Measurements from ENCODE around the gene CKAP5. TPM values are rescaled to one million over a fixed set of nuclear protein-coding genes. Genes with fewer than 3 reads are reported as not detected.

CKAP5 gene
- polyA plus RNA-seq, 1 experiment, result 114 TPM

DNA sequence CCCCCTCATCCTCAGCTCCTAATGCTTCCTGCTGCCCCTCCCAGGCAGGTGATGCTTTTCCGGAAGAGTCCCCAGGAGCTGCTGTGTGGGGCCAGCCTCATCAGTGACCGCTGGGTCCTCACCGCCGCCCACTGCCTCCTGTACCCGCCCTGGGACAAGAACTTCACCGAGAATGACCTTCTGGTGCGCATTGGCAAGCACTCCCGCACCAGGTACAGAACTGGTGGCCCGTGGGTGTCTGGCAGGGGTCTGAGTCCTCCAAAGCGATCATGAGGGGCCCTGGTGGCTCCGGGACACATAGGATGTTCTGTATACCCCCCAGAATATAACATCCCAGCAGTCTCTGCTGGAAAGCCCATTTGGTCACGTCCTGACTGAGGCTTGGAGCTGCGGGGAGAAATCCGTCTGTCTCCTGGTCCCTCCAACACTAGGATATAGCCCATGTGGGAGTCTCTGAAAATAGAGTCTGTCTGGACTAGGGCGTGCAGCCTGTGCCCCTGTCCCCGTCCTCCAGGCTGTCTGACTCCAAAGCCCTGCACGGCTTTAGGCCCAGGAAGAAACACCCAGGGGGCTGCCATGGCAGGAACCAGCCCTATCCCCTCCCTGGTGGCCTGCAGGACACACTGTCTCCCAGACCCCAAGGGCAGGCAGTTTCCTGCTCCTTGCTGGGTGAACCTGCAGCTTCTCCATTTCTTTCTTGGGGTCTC lies 118.0 kb downstream of the CKAP5 start:
- ChIA-PET POLR2A (interaction anchor here (1.2 kb wide), 1 partner anchor 28 kb away, joined by 3 read pairs; the partner anchor contains the start of genes ARHGAP1 and ZNF408), CTCF (no interaction called here)
- Histone ChIP-seq H3K4me3 (ENCODE audit: low read depth, low read length) (no peak overlapping the region), H3K27ac (ENCODE audit: low read depth, low read length) (no peak overlapping the region), H3K27me3 (ENCODE audit: control insufficient read depth, insufficient read depth, low read length) (no peaks in the 10 kb centered on the region), H3K9me3 (ENCODE audit: control insufficient read depth, insufficient read depth, low read length) (no peaks in the 10 kb centered on the region; the same call in 1 of the 2 replicates)
- TF ChIP-seq, protein P1, sequence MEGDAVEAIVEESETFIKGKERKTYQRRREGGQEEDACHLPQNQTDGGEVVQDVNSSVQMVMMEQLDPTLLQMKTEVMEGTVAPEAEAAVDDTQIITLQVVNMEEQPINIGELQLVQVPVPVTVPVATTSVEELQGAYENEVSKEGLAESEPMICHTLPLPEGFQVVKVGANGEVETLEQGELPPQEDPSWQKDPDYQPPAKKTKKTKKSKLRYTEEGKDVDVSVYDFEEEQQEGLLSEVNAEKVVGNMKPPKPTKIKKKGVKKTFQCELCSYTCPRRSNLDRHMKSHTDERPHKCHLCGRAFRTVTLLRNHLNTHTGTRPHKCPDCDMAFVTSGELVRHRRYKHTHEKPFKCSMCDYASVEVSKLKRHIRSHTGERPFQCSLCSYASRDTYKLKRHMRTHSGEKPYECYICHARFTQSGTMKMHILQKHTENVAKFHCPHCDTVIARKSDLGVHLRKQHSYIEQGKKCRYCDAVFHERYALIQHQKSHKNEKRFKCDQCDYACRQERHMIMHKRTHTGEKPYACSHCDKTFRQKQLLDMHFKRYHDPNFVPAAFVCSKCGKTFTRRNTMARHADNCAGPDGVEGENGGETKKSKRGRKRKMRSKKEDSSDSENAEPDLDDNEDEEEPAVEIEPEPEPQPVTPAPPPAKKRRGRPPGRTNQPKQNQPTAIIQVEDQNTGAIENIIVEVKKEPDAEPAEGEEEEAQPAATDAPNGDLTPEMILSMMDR (IDR thresholded peaks at IDR 0.05; ENCODE audit: low read depth, low read length), result no peak
- DNase-seq (ENCODE audit: low read depth, low spot score), result no peak

DNA sequence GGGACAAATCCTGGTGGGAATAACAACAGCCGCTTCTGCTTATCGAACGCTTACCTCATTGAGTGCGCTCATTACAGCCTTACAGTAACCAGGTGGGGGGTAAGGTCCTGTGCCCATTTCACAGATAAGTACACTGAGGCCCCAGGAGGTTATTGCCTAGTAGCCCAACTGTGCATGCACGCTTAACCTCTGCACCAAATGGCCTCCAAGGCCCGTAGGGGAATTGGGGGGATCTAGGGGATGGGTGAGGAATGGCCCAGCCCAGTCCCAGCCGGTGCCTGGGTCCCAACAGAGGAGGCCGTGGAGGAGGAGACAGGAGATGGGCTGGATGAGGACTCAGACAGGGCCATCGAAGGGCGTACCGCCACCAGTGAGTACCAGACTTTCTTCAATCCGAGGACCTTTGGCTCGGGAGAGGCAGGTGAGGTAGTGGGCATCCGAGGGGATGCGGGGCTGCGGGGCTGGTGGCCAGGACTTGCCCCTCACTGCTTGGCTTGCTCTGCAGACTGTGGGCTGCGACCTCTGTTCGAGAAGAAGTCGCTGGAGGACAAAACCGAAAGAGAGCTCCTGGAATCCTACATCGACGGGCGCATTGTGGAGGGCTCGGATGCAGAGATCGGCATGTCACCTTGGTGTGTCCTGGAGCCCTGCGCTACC lies 119.7 kb downstream of the CKAP5 start:
- POLR2A ChIA-PET, result no interaction called here
- CTCF ChIA-PET, result no interaction called here

DNA sequence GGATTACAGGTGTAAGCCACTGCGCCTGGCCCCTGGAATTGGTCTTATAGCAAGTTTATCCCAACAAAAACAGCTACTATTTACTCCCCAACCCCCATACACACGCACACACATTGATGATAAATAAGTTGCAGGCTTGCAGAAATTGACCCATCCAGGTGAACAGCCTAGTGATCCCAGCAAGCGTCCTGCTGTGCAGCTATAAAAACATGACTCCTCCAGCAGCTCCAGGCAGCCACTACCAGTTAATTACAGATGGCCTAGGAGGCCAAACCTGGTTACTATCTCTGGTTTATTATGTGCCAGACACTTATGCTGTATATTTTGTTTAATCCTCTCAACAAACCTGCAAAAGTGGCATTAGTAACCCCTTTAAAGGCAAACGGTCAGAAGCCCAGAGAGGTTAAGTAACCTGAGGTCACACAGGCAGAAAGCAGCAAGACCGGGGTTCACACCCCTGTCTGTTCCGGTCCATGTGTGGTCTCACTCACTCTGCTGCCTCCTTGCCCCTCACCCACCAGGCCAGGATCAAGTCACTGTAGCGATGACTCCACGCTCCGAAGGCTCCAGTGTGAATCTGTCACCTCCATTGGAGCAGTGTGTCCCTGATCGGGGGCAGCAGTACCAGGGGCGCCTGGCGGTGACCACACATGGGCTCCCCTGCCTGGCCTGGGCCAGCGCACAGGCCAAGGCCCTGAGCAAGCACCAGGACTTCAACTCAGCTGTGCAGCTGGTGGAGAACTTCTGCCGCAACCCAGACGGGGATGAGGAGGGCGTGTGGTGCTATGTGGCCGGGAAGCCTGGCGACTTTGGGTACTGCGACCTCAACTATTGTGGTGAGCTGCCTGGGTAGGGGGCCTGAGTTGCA lies 120.5 kb downstream of the CKAP5 start:
- no peaks in the 10 kb centered on the region for H3K27me3 ChIP-seq (ENCODE audit: control insufficient read depth, insufficient read depth, low read length)
- H3K9me3 ChIP-seq (ENCODE audit: control insufficient read depth, insufficient read depth, low read length), result no peaks in the 10 kb centered on the region; the same call in 1 of the 2 replicates
- CTCF ChIA-PET, result no interaction called here
- H3K27ac ChIP-seq (ENCODE audit: low read depth, low read length), result no peak overlapping the region
- POLR2A ChIA-PET, result interaction anchor here (0.6 kb wide), 1 partner anchor 34 kb away, joined by 3 read pairs; no protein-coding TSS in a partner anchor
- TF ChIP-seq, protein P1 (IDR thresholded peaks at IDR 0.05; ENCODE audit: low read depth, low read length), result no peak
- no peak for DNase-seq (ENCODE audit: low read depth, low spot score)
- no peak overlapping the region for H3K4me3 ChIP-seq (ENCODE audit: low read depth, low read length)

More for the DNA sequence above, 119.7 kb downstream of the CKAP5 start:
- no peak for DNase-seq (ENCODE audit: low read depth, low spot score)
- no peaks in the 10 kb centered on the region for H3K27me3 ChIP-seq (ENCODE audit: control insufficient read depth, insufficient read depth, low read length)
- no peaks in the 10 kb centered on the region; the same call in 1 of the 2 replicates for H3K9me3 ChIP-seq (ENCODE audit: control insufficient read depth, insufficient read depth, low read length)
- no peak overlapping the region for H3K27ac ChIP-seq (ENCODE audit: low read depth, low read length)
- H3K4me3 ChIP-seq (ENCODE audit: low read depth, low read length), result no peak overlapping the region
- TF ChIP-seq, protein P1 (IDR thresholded peaks at IDR 0.05; ENCODE audit: low read depth, low read length), result no peak

DNA sequence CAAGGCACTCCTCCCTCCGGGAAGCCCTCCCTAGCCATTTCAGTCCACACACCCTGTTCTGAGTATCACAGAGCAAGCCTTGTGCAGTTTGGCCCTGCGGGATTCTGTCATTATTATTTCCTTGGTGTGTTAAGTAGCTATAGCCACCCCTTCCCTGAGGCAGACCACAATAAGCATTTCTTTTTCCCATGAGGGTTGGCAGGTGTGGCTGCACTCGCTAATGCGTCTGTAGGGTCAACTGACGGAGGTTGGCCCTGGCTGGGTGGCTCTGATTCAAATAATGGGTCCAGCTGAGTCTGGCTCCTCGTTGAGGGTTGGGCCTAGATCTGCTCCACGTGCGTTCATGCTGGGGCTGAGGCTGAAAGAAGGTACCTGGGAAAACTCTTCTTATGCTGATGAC lies 122.0 kb downstream of the CKAP5 start:
- Histone ChIP-seq H3K27ac (ENCODE audit: low read depth, low read length) (no peak overlapping the region), H3K27me3 (ENCODE audit: control insufficient read depth, insufficient read depth, low read length) (no peaks in the 10 kb centered on the region), H3K9me3 (ENCODE audit: control insufficient read depth, insufficient read depth, low read length) (no peaks in the 10 kb centered on the region; the same call in 1 of the 2 replicates), H3K4me3 (ENCODE audit: low read depth, low read length) (no peak overlapping the region)
- POLR2A ChIA-PET, result no interaction called here
- CTCF ChIA-PET, result no interaction called here
- DNase-seq (ENCODE audit: low read depth, low spot score), result no peak
- TF ChIP-seq, protein P1 (IDR thresholded peaks at IDR 0.05; ENCODE audit: low read depth, low read length), result no peak

All from AG04450 (cell line).